Aorta (tissue), 5 donors: ENCODE data around the gene MRPS7. TPM values are rescaled to one million over a fixed set of nuclear protein-coding genes. Genes with fewer than 3 reads are reported as not detected.
A peak's percentile ranks its signal among the peaks of the same experiment; 100 is the strongest.

Source experiments
- ATAC-seq: fragments of 200-7000 bp; cut with Tn5 transposase; one replicate; pipeline ENCODE4 v1.9.1; 2022; ENCODE audit warnings: moderate library complexity; ENCODE audit not compliant: low FRiP score
- DNase-seq, 2 donors: peaks; one replicate each; pipeline ENCODE4 v3.0.0-alpha.2; 2020
- H3K27ac ChIP-seq, 2 donors: one replicate each; pipeline ENCODE4 v1.5.1; 2013; ENCODE audit warnings: low read length in 2 of 2, mild to moderate bottlenecking in 2 of 2, moderate library complexity in 2 of 2, control low read depth in 1 of 2, inconsistent platforms in 1 of 2, low read depth in 1 of 2
- H3K27me3 ChIP-seq, 2 donors: one replicate each; pipeline ENCODE4 v1.6.1; 2013; ENCODE audit warnings: control low read depth in 1 of 2, low read length in 1 of 2, mild to moderate bottlenecking in 1 of 2, moderate library complexity in 1 of 2; ENCODE audit not compliant: insufficient read depth in 2 of 2, control insufficient read depth in 1 of 2
- H3K36me3 ChIP-seq, 2 donors: one replicate each; pipeline ENCODE4 v1.6.1; 2013; ENCODE audit warnings: control low read depth in 1 of 2, low read length in 1 of 2, mild to moderate bottlenecking in 1 of 2; ENCODE audit not compliant: insufficient read depth in 2 of 2, control insufficient read depth in 1 of 2
- H3K4me1 ChIP-seq, 2 donors: one replicate each; pipeline ENCODE4 v1.6.1; 2013; ENCODE audit warnings: low read length in 2 of 2, control low read depth in 1 of 2, mild to moderate bottlenecking in 1 of 2, moderate library complexity in 1 of 2; ENCODE audit not compliant: insufficient read depth in 2 of 2, control insufficient read depth in 1 of 2
- H3K4me3 ChIP-seq, 2 donors: one replicate each; pipeline ENCODE4 v1.5.1; 2013; ENCODE audit warnings: low read length in 2 of 2, control low read depth in 1 of 2, mild to moderate bottlenecking in 1 of 2
- H3K9me3 ChIP-seq: one replicate; pipeline ENCODE4 v1.6.1; 2013; ENCODE audit warnings: mild to moderate bottlenecking, low read length; ENCODE audit not compliant: control insufficient read depth
- WGBS, 2 donors: extraction: QIAGEN DNeasy Blood & Tissue Kit; methylation state at CpG; one replicate each; pipeline ENCODE4 v1.1.7; 2013; 5-methylcytosine and 5-hydroxymethylcytosine counted together
- intact Hi-C, 2 donors: fragments of 100-400 bp; cut with DNase I; formaldehyde crosslinking; loops; one replicate each; pipeline versions ENCODE4 v1.14.2 to v1.15.0; 2022
- polyA plus RNA-seq, 2 donors: library from polyadenylated mRNA; stranded (reverse); fragments of 200-250 nt; gene quantifications; one replicate each; pipeline ENCODE4 v1.2.3, GENCODE V29; 2013
- total RNA-seq, 2 donors: library from RNA; stranded (reverse); fragmentation: NEBNext Ultra II Directional; extraction: Animal tissue kit (Norgen Biotek cat#: 25700); gene quantifications; one replicate each; pipeline ENCODE4 v1.2.1, GENCODE V29; 2021
- donor health status: healthy with polysubstance abuse.
- donor health status: Bipolar disorder and iron deficiency.
- donor health status: DM: no; HTN: no; CAD: no.
- donor health status: DM: no; HTN: no; CAD: no.
- donor health status: DM: yes; HTN: yes; CAD: no.

MRPS7 gene
- total and polyA plus RNA-seq, 4 donors, result 24.6 to 38.8 (median 32.2) TPM

DNA sequence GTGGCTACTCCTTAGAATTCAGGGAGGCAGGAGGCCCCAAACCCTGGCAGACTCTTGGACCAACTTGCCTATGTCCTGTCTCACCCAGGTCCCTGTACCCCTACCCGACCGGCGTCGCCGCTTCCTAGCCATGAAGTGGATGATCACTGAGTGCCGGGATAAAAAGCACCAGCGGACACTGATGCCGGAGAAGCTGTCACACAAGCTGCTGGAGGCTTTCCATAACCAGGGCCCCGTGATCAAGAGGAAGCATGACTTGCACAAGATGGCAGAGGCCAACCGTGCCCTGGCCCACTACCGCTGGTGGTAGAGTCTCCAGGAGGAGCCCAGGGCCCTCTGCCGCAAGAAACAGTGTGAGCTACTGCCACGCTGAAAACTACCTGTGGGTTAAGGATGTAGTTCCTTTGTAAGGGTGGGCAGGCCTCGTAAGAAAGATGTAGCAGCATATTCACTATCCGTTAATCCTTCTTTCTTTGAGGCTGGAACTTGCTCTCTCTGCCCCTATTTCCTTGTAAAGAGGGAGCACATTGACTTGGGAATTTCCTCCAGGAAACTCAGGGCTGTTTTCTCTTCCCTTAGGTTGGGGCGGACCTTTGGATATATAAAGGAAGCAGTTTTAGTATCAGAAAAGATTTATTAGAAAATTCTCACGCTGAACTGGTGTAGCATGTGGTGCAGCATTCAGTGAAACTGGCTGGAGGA lies 4.1 kb downstream of the MRPS7 start:
- H3K27ac ChIP-seq, result no peak overlapping the region
- intact Hi-C loops, result no loop called here
- H3K4me3 ChIP-seq, result no peak overlapping the region
- no peaks in the 10 kb centered on the region for H3K27me3 ChIP-seq
- no peak for ATAC-seq
- H3K9me3 ChIP-seq, result no peaks in the 10 kb centered on the region
- WGBS, 2 donors, result 89 to 90% methylated on average over 17 of the region's 17 CpGs
- H3K4me1 ChIP-seq, result peaks cover 0 to 6% of the 10 kb centered on the region in 2 donors
- no peak for DNase-seq
- peaks cover 0 to 3% of the 10 kb centered on the region in 2 donors for H3K36me3 ChIP-seq

DNA sequence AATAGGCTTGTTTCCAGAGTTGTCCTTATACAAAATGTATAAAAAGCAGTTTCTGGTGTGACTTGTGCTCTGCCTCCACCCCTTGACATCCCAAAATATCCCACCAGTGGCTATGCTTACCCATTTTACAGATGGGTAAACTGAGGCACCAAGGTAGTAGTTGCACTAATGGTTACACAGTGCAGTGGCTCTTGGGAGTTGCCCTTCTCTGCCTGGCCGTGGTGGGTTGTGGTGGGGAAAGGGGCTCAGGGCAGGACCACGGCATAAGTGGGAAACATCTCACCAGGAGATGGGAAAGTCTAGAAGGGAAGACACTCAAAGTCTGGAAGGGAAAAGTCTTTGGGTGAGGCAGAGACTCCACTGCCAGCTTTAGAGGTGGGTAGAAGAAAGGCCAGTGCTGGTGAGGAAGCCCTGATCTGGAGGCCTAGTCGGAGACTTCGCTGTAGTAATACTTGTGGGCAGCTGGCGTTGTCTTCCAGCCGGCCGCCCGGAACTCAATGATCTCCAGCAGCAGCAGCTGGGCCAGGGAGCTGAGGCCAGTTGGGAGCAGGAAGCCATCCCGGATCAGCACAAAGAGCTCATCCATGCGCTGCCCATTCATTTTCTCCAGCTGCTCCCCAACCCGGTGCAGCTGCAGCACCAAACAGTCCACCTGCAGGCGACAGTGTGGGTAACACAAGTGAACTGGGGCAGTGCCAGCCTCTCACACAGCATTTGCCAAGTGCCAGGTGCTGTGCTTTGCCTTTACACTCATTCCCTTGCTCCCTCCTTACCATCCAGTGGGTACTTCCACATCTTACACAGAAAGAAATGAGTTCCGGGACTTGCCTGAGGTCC lies 4.9 kb downstream of the MRPS7 start:
- H3K27me3 ChIP-seq, result no peaks in the 10 kb centered on the region
- ATAC-seq, result no peak
- H3K36me3 ChIP-seq, result peaks cover 0 to 3% of the 10 kb centered on the region in 2 donors
- no peaks in the 10 kb centered on the region for H3K9me3 ChIP-seq
- intact Hi-C loops, result no loop called here
- no peak overlapping the region for H3K27ac ChIP-seq
- no peak overlapping the region for H3K4me3 ChIP-seq
- WGBS, 2 donors, result 88 to 92% methylated on average over 13 of the region's 13 CpGs
- peaks cover 0 to 6% of the 10 kb centered on the region in 2 donors for H3K4me1 ChIP-seq
- no peak for DNase-seq

DNA sequence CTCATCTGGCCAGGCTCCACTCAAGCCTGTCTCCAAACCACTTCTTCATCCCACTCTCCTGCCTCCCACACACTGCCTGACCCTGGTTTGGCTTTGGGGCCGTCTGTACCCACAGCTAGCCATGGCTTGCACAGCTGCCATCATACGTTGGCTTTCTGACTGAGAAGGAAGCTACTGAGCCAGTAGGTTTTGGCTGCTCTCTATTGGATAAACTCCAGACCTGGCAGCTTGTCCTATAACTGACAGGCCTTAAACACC lies 5.4 kb downstream of the MRPS7 start:
- 0 to 8% methylated on average over 2 of the region's 2 CpGs for whole genome bisulfite sequencing, 2 donors
- H3K4me3 ChIP-seq, result no peak overlapping the region
- peaks cover 0 to 6% of the 10 kb centered on the region in 2 donors for H3K4me1 ChIP-seq
- DNase-seq (no peak), ATAC-seq (no peak)
- H3K27ac ChIP-seq, result no peak overlapping the region
- intact Hi-C loops, result no loop called here
- H3K27me3 ChIP-seq, result no peaks in the 10 kb centered on the region
- no peaks in the 10 kb centered on the region for H3K9me3 ChIP-seq
- H3K36me3 ChIP-seq, result peaks cover 0 to 3% of the 10 kb centered on the region in 2 donors

DNA sequence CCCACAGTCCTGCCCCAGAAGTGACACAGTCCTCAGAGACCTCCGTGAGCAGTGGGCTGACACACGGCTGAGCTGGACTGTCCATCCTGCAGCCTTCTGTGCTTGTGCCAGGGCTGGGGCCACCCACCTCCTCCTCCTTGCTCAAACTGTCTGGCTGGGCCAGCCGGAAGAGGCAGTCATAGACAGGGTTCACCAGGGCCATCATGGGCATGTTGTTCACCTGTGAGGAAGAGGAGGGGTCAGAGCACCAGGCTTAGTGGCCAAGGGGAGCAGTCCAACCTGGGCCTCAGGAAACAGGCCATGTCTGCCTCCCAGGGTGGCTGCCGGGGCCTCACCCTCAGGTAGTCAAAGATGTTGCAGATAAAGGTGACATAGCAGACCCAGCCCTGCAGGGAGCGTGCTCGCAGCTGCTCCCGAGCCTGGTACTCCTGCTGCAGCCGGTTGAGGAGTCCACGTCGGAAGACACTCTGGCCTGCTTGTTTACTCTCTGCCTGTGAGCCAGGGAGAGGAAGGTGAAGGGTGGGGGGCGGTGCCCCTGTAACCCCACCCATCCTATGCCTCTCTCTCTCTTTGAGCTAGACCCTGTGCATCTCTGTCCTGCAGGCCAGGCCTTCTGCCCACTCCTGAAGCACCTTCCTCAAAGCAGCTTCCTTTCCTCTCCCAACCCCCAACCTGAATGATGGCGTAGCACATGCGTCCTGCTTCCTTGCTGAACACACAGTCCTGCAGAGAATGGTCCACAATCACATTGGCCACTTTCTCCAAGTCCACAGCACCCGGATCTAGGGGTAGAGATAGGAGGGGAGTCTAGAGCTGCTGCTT lies 5.9 kb downstream of the MRPS7 start:
- intact Hi-C loops, result no loop called here
- ATAC-seq, result no peak
- no peak overlapping the region for H3K4me3 ChIP-seq

DNA sequence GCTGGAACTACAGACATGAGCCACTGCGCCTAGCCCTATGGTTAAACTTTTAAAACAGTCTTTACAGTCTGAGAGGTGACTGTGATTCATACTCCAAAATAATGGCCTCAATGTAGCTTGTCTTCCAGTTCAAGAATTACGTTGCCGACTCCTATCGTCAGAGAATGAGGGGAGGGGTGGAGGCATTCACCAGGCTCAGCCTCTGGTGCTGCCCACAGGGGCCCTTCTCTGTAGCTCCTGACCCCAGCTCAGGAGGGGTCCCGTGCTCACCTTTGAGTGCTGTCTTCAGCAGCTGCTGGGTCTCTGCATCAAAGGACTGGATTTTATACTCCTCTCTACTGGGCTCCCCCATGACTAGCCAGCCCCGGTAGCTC lies 8.2 kb downstream of the MRPS7 start:
- intact Hi-C loops, result loop anchor here in 1 of 2 donors (5.0 kb wide), 1 partner anchor 142 kb away; no protein-coding TSS in a partner anchor
- WGBS, 2 donors, result 17 to 18% methylated on average over 6 of the region's 6 CpGs
- Histone ChIP-seq H3K27me3 (no peaks in the 10 kb centered on the region), H3K4me3 (peak overlapping the region in 1 of 2 donors; percentile 76), H3K4me1 (peaks cover 0 to 3% of the 10 kb centered on the region in 2 donors), H3K9me3 (no peaks in the 10 kb centered on the region), H3K27ac (peak overlapping the region in 1 of 2 donors; percentile 78), H3K36me3 (peaks cover 0 to 3% of the 10 kb centered on the region in 2 donors)
- DNase-seq (no peak), ATAC-seq (no peak)

More for the DNA sequence above, 5.9 kb downstream of the MRPS7 start:
- Histone ChIP-seq H3K36me3 (peaks cover 0 to 3% of the 10 kb centered on the region in 2 donors), H3K27me3 (no peaks in the 10 kb centered on the region), H3K9me3 (no peaks in the 10 kb centered on the region), H3K4me1 (peaks cover 0 to 3% of the 10 kb centered on the region in 2 donors), H3K27ac (no peak overlapping the region)
- no peak for DNase-seq
- WGBS, 2 donors, result 39 to 42% methylated on average over 14 of the region's 14 CpGs

DNA sequence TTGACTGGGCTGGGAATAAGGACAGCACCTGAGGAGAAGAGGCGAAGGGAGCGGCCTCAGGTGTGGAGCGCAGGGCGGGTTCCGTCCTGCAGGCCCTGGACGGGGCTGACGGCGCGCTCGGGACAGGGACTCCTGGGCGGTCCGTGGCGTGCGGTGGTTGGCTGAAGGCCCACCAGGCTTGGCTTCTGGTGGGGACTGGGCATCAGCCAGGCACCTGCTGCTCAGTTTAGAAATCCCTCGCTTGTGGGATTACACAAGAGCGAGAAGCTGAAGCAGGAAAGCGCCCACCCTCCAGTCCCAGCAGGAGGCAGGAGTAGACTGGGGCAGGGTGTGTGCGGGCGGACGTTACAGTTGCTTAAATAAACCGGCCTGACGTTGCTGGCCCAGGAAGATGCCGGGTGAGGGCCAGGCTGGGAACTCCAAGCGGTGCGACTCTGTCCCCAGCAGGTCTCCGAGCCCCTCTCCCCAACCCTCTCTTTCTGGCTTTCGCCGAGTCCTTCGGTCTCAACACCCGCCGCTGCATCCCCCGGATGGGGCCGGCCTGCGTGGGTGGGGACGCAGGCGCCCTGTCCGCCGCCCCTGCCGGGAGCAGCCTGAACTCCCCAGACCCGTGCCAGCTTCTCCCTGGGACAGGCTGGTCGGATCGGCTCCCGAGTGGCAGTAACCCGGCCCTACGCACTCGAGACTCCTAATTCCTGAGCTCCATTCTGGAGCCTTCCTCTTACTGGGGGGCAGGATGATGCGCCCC lies 8.7 kb downstream of the MRPS7 start:
- 0 to 1% methylated on average over 37 to 47 of the region's 47 CpGs for WGBS, 2 donors
- intact Hi-C loops, result loop anchor here in 1 of 2 donors (5.0 kb wide), 1 partner anchor 142 kb away; no protein-coding TSS in a partner anchor
- Histone ChIP-seq H3K4me1 (peaks cover 0 to 3% of the 10 kb centered on the region in 2 donors), H3K9me3 (no peaks in the 10 kb centered on the region), H3K27ac (peak overlapping the region; percentile 71 to 78), H3K4me3 (peak overlapping the region; percentile 56 to 76), H3K27me3 (no peaks in the 10 kb centered on the region), H3K36me3 (peaks cover 0 to 3% of the 10 kb centered on the region in 2 donors)
- DNase-seq, result peak; percentile 81 to 89
- ATAC-seq, result peak; percentile 73

DNA sequence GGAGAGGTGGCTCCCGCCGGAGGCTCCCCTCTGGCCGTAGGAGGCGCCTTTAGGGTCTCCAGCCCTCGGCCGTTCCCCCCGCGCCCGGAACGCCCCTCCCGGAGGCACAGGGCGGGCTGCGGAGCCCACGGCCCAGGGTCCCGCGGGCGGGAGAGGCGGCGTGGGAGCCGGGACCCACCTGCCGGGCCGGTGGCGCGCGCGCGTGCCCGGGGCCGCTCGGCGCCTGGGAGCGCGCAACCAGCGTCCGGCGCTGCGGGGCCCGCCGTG lies 9.2 kb downstream of the MRPS7 start, which contains the start of gene MIF4GD:
MIF4GD (minus strand) TSS at position 266 of the 267 bp plus-strand sequence. CDS start 1,036 bp downstream, outside the sequence.
- Histone ChIP-seq H3K4me1 (peaks cover 0 to 3% of the 10 kb centered on the region in 2 donors), H3K27me3 (no peaks in the 10 kb centered on the region), H3K36me3 (no peaks in the 10 kb centered on the region), H3K27ac (peak within 1 kb of the TSS; percentile 71 to 78), H3K4me3 (peak within 1 kb of the TSS; percentile 56 to 76), H3K9me3 (no peaks in the 10 kb centered on the region)
- intact Hi-C loops, result loop anchor here in 1 of 2 donors (5.0 kb wide), 1 partner anchor 141 kb away; no protein-coding TSS in a partner anchor
- no peak for DNase-seq
- no peak for ATAC-seq
- WGBS, 2 donors, result 1% methylated on average over 17 to 39 of the region's 39 CpGs
